SU-DHL-6 (cell line): ENCODE measurements around the gene C2CD2L.

Experiments
- H2AFZ ChIP-seq: fragments of 200-600 bp; sonication (generic); 2 replicates; pipeline ENCODE4 v1.6.1; 2014; ENCODE audit warnings: low read depth, mild to moderate bottlenecking, moderate library complexity, mixed read lengths, antibody characterized with exemption, low read length; ENCODE audit not compliant: severe bottlenecking
- H3F3A ChIP-seq: fragments of 200-600 bp; shearing (Covaris generic); 2 replicates; pipeline ENCODE4 v1.6.0; 2016; ENCODE audit warnings: antibody characterized with exemption, mild to moderate bottlenecking; ENCODE audit not compliant: insufficient read depth
- H3K27ac ChIP-seq: fragments of 200-600 bp; sonication (generic); 2 replicates; pipeline ENCODE4 v1.5.1; 2016; ENCODE audit warnings: low read depth, mild to moderate bottlenecking, low read length, moderate library complexity, mixed read lengths
- H3K27me3 ChIP-seq: fragments of 200-600 bp; sonication (generic), shearing (Covaris generic); 2 replicates; pipeline ENCODE4 v1.6.0; 2014; ENCODE audit warnings: mild to moderate bottlenecking, low read length
- H3K36me3 ChIP-seq: fragments of 200-600 bp; sonication (generic); 2 replicates; pipeline ENCODE4 v1.6.1; 2014; ENCODE audit warnings: mild to moderate bottlenecking, low read length, mixed read lengths
- H3K4me2 ChIP-seq: fragments of 300-600, 200-600 bp; shearing (Covaris generic), sonication (generic); 2 replicates; pipeline ENCODE4 v1.6.0; 2014; ENCODE audit warnings: low read length, low read depth, mild to moderate bottlenecking; ENCODE audit not compliant: poor library complexity, severe bottlenecking
- H3K4me3 ChIP-seq: fragments of 200-600 bp; sonication (generic); 2 replicates; pipeline ENCODE4 v1.5.1; 2014; ENCODE audit warnings: antibody characterized with exemption, low read length, mild to moderate bottlenecking, mixed read lengths; ENCODE audit not compliant: insufficient read depth, poor library complexity, severe bottlenecking
- H3K79me2 ChIP-seq: fragments of 200-600 bp; sonication (generic); 2 replicates; pipeline ENCODE4 v1.6.1; 2014; ENCODE audit warnings: mild to moderate bottlenecking, low read length, moderate library complexity; ENCODE audit not compliant: insufficient read depth
- H3K9ac ChIP-seq: fragments of 200-600 bp; sonication (generic); 2 replicates; pipeline ENCODE4 v1.7.0; 2014; ENCODE audit warnings: mild to moderate bottlenecking, low read length
- H3K9me2 ChIP-seq: fragments of 200-600 bp; sonication (generic); replicated peaks from 2 replicates; pipeline ENCODE4 v1.6.1; 2014; ENCODE audit warnings: low read length; ENCODE audit not compliant: insufficient read depth
- H3K9me3 ChIP-seq: fragments of 200-600 bp; sonication (generic); 2 replicates; pipeline ENCODE4 v1.6.1; 2014; ENCODE audit warnings: low read length, mixed read lengths; ENCODE audit not compliant: insufficient read depth
- H4K20me1 ChIP-seq: fragments of 200-600 bp; sonication (generic); 2 replicates; pipeline ENCODE4 v1.6.1; 2014; ENCODE audit warnings: low read depth, mild to moderate bottlenecking, antibody characterized with exemption, low read length, moderate library complexity, mixed read lengths
- EZH2phosphoT487 ChIP-seq: fragments of 200-600 bp; sonication (generic), shearing (Covaris generic); conservative IDR thresholded peaks from 2 replicates; pipeline ENCODE4 v1.6.1; 2018; ENCODE audit warnings: mild to moderate bottlenecking, antibody characterized with exemption, low read length, moderate library complexity, mixed read lengths
- TF ChIP-seq, protein P1 (sequence below): fragments of 200-600 bp; sonication (generic); IDR thresholded peaks from one replicate; pipeline ENCODE4 v1.5.1; 2017; ENCODE audit warnings: antibody characterized with exemption, mild to moderate bottlenecking, low read length, moderate library complexity; ENCODE audit not compliant: insufficient read depth, poor library complexity, severe bottlenecking

The C2CD2L gene

DNA sequence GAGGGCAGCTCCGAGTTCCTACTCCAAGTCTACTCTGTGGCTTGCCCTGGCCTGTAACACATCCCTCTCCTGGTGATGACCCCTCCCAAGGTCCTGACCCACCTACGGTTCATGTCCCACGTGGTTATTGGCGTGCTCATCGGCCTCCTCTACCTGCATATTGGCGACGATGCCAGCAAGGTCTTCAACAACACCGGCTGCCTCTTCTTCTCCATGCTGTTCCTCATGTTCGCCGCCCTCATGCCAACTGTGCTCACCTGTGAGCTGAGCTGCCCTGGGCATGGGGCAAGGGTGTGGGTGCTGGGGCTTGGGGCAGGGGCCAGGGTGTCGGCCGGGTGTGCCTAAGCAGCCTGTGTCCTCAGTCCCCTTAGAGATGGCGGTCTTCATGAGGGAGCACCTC is 51.3 kb downstream of the C2CD2L start:
- Histone ChIP-seq H3K4me2 (no peak overlapping the region), H3K27ac (no peak overlapping the region), H3K27me3 (no peaks in the 10 kb centered on the region), H3K9me3 (no peaks in the 10 kb centered on the region), H3K9ac (no peak overlapping the region), H3K9me2 (no peaks in the 10 kb centered on the region), H3K4me3 (no peak overlapping the region), H4K20me1 (no peaks in the 10 kb centered on the region), H2AFZ (no peak overlapping the region), H3K79me2 (no peaks in the 10 kb centered on the region), H3K36me3 (no peaks in the 10 kb centered on the region), H3F3A (no peaks in the 10 kb centered on the region)
- TF ChIP-seq EZH2phosphoT487: no peak
- TF ChIP-seq, protein P1, sequence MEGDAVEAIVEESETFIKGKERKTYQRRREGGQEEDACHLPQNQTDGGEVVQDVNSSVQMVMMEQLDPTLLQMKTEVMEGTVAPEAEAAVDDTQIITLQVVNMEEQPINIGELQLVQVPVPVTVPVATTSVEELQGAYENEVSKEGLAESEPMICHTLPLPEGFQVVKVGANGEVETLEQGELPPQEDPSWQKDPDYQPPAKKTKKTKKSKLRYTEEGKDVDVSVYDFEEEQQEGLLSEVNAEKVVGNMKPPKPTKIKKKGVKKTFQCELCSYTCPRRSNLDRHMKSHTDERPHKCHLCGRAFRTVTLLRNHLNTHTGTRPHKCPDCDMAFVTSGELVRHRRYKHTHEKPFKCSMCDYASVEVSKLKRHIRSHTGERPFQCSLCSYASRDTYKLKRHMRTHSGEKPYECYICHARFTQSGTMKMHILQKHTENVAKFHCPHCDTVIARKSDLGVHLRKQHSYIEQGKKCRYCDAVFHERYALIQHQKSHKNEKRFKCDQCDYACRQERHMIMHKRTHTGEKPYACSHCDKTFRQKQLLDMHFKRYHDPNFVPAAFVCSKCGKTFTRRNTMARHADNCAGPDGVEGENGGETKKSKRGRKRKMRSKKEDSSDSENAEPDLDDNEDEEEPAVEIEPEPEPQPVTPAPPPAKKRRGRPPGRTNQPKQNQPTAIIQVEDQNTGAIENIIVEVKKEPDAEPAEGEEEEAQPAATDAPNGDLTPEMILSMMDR: no peak

DNA sequence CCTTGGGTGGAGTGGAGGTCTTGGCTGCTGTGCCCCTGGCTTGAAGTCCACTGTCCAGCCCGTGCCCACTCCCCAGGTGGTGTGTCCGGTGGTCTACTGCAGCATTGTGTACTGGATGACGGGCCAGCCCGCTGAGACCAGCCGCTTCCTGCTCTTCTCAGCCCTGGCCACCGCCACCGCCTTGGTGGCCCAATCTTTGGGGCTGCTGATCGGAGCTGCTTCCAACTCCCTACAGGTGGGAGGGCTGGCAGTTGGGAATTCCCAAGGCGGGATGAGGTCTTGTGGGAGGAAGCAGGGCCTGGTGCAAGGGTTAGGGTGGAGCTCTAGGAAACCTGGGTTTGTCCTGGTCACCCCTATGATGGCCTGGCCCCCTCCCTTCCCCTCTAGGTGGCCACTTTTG is 53.0 kb downstream of the C2CD2L start:
- no peak overlapping the region for H3K4me3 ChIP-seq
- H3K9me2 ChIP-seq: no peaks in the 10 kb centered on the region
- H3F3A ChIP-seq: no peaks in the 10 kb centered on the region
- H3K36me3 ChIP-seq: no peaks in the 10 kb centered on the region
- no peaks in the 10 kb centered on the region for H3K27me3 ChIP-seq
- H3K9me3 ChIP-seq: no peaks in the 10 kb centered on the region
- H3K79me2 ChIP-seq: no peaks in the 10 kb centered on the region
- H3K27ac ChIP-seq: no peak overlapping the region
- H3K9ac ChIP-seq: no peak overlapping the region
- no peaks in the 10 kb centered on the region for H4K20me1 ChIP-seq
- no peak overlapping the region for H2AFZ ChIP-seq
- H3K4me2 ChIP-seq: no peak overlapping the region
- TF ChIP-seq, protein P1: no peak
- no peak for TF ChIP-seq EZH2phosphoT487

DNA sequence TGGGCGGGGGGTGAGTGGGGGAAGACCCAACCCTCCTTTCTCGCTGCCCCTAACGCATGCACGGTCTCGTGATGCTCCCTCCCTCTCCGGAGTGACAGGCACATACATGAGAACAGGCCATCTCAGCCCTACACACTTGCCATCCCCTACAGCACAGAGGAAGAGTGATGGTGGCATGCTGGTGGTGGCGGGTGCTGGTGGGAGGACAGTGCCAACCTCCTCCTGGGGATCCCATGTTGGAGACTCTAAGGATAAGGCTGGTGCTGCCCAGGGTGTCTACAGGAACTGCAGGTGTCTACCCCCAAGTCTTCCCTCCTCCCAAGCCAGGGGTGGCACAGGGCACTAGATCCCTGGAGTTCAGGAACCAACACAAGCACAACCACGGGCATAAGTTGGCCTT is 54.7 kb downstream of the C2CD2L start:
- H3K9me2 ChIP-seq: no peaks in the 10 kb centered on the region
- H3K27me3 ChIP-seq: no peaks in the 10 kb centered on the region
- H3K4me2 ChIP-seq: no peak overlapping the region
- no peaks in the 10 kb centered on the region for H3K79me2 ChIP-seq
- H3F3A ChIP-seq: no peaks in the 10 kb centered on the region
- no peak overlapping the region for H3K9ac ChIP-seq
- no peak for TF ChIP-seq EZH2phosphoT487
- TF ChIP-seq, protein P1: no peak
- H3K36me3 ChIP-seq: no peaks in the 10 kb centered on the region
- no peaks in the 10 kb centered on the region for H4K20me1 ChIP-seq
- H3K27ac ChIP-seq: no peak overlapping the region
- H2AFZ ChIP-seq: no peak overlapping the region
- no peaks in the 10 kb centered on the region for H3K9me3 ChIP-seq
- H3K4me3 ChIP-seq: no peak overlapping the region
